ENCODE data around the gene EMILIN1. TPM values are rescaled to one million over a fixed set of nuclear protein-coding genes. Genes with fewer than 3 reads are reported as not detected.
"Not testable (repeated sequence)": the region's sequence is repeated elsewhere in the genome, so short reads cannot be mapped to it uniquely, and the experiment has no call there.

The EMILIN1 gene
- total RNA-seq, 1 donor, result 144 TPM

- TF ChIP-seq CTCF (IDR thresholded peaks at IDR 0.05; ENCODE audit: insufficient read depth, low read depth, low read length), result no peak
- no peak overlapping the region for H3K4me3 ChIP-seq (ENCODE audit: low read depth, low read length)
- DNase-seq (ENCODE audit: low read depth), result no peak
Observed at GRCh38 chr2:27105981-27106380, 27.6 kb downstream of the EMILIN1 start.

GRCh38 chr2:27108221-27108620 is 29.8 kb downstream of the EMILIN1 start:
- TF ChIP-seq CTCF (IDR thresholded peaks at IDR 0.05; ENCODE audit: insufficient read depth, low read depth, low read length), result no peak
- no peak for DNase-seq (ENCODE audit: low read depth)
- no peak overlapping the region for H3K4me3 ChIP-seq (ENCODE audit: low read depth, low read length)

GRCh38 chr2:27109083-27109482 is 30.7 kb downstream of the EMILIN1 start:
- no peak overlapping the region for H3K4me3 ChIP-seq (ENCODE audit: low read depth, low read length)
- no peak for TF ChIP-seq CTCF (IDR thresholded peaks at IDR 0.05; ENCODE audit: insufficient read depth, low read depth, low read length)
- DNase-seq (ENCODE audit: low read depth), result no peak

- DNase-seq (ENCODE audit: low read depth); H3K4me3 ChIP-seq (ENCODE audit: low read depth, low read length): not testable (repeated sequence)
Observed at GRCh38 chr2:27110603-27111352, 32.4 kb downstream of the EMILIN1 start.

GRCh38 chr2:27111392-27112078 is 33.1 kb downstream of the EMILIN1 start:
- H3K4me3 ChIP-seq (ENCODE audit: low read depth, low read length), result not testable (repeated sequence)

GRCh38 chr2:27115519-27115918 is 37.1 kb downstream of the EMILIN1 start:
- no peak for DNase-seq (ENCODE audit: low read depth)
- H3K4me3 ChIP-seq (ENCODE audit: low read depth, low read length), result no peak overlapping the region
- TF ChIP-seq CTCF (IDR thresholded peaks at IDR 0.05; ENCODE audit: insufficient read depth, low read depth, low read length), result no peak

More at GRCh38 chr2:27111392-27112078, 33.1 kb downstream of the EMILIN1 start:
- not testable (repeated sequence) for DNase-seq (ENCODE audit: low read depth)

- DNase-seq (ENCODE audit: low read depth), result no peak
- TF ChIP-seq CTCF (IDR thresholded peaks at IDR 0.05; ENCODE audit: insufficient read depth, low read depth, low read length), result no peak
- H3K4me3 ChIP-seq (ENCODE audit: low read depth, low read length), result no peak overlapping the region
Observed at GRCh38 chr2:27117995-27118524, 39.6 kb downstream of the EMILIN1 start.

Data from fibroblast of villous mesenchyme (primary cell).